DMS 273 (cell line): ENCODE measurements around the gene ITSN1.
"Not testable (repeated sequence)": the region's sequence is repeated elsewhere in the genome, so short reads cannot be mapped to it uniquely, and the experiment has no call there.

Experiments used
- DNase-seq: peaks from one replicate; lab custom pipeline; 2025; ENCODE audit not compliant: unreplicated experiment; lab: John Stamatoyannopoulos, UW

The ITSN1 gene

DNA sequence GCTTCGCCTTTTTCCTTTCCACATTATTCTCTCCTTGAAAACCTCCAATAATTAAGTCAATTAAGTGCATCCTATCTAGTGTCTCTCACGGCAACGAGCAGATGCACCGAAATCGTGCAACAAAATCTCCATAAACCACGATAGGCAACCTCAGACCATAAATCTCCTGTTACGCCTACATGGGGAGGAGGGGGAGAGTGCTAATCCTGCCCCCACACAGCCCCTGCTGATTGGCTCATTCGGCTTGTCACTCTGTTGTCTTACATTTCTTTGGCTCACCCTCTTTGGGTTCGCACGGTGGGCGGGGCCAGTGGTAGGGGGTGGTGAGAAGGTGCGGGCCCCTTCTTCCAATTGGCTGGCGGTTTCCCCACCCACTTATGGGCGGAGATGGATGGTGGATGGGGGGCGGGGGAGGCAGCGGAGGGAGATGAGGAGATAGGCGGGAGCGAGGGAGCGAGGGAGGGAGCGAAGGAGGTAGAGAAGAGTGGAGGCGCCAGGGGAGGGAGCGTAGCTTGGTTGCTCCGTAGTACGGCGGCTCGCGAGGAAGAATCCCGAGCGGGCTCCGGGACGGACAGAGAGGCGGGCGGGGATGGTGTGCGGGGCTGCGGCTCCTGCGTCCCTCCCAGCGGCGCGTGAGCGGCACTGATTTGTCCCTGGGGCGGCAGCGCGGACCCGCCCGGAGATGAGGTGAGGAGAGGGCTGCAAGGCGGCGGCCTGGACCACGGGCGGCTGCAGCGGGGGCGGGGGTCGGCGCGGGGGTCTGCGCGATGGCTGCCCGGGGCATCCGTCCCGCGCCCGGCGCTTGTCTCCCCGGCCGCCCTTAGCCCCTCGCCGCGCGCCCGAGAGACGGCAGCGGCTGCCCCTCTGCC, at the start of gene ITSN1:
ITSN1 (plus strand) TSS at position 475 of the 869 bp plus-strand sequence. CDS start 76,328 bp downstream, outside the sequence.
- peak; percentile 100 for DNase-seq

DNA sequence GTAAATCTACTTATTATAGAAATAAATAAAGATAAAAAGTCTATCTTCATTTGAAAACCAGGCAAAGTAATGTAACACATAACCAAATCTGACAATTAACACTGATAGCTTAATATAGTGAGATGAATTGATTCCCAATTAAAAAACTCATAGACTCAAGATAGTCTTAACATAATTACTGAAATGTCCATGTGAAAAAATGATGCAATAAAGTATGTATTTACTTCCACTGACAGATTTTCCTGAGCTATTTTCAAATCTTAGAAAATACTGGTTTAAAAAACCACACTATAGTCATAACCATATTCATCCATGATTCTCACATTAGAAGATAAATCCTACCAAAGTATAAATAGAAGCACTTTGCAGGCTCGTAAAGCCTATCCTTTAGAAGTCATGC, 44.2 kb upstream of the ITSN1 start:
- DNase-seq, result no peak

DNA sequence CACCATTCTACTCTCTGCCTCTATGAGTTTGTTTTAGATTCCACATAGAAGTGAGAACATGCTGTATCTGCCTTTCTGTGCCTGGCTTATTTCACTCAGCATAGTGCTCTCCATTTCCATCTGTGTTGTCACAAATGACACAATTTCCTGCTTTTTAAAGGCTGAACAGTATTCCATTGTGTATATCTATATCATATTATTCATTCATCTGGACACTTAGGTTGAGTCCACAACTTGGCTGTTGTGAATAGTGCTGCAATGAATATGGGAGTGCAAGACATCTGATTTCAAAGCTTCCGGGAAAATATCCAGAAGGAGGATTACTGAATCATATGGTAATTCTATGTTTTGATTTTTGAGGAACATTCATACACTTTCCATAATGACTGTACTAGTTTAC, 33.7 kb upstream of the ITSN1 start:
- DNase-seq, result no peak

DNA sequence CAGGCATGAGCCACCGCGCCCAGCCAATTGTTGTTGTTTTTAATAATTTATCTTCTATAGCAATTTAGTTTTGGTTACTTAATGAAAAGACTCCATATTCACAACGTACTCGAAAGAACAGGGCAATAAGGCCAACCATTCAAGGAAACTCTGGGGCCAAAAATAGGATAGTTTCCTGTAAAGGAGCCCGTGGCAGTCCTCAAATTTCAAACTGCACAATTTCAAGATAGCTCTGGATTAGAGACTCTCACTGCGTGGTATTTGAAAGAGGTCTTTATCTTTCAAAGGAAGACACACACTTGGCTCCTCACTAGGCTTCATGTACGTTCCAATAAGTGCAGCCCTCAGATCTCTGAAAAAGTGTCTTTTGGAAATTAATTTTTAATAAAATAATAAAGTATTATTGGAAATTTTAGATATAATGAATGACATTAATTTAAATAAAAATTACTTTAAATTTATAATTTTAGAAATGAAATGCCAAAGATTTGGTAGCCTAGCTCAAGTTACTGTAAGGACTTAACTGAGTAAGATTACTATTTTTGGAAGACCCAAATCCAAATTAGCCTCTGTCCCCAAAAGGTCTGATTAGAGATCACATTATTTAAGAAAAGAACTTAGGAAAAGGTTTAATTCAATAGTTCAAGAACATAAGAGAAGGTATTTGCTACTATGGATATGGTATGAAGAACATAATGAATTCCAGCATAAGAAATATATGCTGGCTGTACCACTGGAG, 31.1 kb upstream of the ITSN1 start:
- no peak for DNase-seq

DNA sequence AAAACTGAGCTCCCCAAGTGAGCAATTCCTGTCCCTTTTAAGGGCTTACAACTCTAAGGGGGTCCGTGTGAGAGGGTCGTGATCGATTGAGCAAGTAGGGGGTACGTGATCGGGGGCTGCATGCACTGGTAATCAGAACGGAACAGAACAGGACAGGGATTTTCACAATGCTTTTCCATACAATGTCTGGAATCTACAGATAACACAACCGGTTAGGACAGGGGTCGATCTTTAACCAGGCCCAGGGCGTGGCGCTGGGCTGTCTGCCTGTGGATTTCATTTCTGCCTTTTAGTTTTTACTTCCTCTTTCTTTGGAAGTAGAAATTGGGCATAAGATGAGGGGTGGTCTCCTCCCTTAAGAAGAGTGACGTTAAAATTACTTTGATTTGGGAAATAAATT, 24.7 kb upstream of the ITSN1 start:
- DNase-seq, result not testable (repeated sequence)

DNA sequence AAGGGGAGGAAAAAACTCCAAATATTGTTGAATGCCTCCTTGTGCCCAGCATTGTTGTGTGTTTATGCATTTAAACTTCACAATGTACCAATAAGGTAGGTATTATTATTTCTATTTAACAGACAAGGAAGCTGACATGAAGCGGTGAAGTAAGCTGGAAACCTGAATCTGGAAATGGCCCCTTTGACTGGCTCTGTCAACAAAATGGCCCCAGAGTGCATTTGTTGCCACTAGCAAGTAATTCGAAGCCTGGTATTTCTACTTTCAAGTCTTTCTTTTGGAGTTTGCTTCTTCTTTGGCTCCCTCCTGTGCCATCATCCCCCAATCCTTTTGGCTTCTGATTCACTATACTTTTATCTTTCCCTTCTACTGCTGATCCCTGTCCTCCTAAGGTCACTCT, 23.9 kb upstream of the ITSN1 start:
- no peak for DNase-seq

DNA sequence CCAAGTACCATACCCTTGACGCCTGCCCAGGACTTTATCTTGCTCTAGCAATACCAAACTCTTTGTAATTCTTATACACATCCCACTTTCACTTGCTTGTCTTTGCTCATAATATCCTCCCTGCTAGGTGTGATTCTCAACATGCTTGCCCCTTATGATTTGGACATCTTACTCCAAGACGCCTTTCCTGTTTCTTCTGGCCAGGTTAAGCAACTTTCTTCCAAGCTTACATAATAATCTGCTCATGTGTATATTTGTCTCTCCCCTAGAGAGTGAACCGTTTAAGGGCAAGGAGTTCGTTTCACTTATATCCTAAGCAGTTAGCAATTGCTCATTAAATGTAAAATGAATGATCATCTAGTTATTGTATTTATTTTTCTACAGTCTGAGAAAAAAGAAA, 22.6 kb upstream of the ITSN1 start:
- no peak for DNase-seq

DNA sequence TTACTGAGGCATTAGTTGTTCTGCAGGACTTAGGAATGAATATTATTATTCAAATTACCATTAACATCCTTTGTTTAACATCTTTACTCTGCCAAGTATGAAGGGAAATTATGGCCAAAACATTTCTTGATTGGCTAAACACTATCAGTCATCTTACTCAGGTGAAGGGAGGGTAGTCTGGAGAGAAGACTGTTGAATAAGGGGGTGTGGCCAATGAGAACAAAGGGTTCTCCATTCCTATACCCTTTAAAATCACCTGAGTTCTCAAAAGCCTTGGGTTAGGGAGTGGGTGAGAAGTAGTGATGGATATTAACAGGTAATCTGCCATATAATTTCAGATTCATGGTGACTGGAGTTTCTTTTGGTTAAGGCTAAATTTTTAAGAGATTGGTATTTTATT, 20.0 kb upstream of the ITSN1 start:
- no peak for DNase-seq

DNA sequence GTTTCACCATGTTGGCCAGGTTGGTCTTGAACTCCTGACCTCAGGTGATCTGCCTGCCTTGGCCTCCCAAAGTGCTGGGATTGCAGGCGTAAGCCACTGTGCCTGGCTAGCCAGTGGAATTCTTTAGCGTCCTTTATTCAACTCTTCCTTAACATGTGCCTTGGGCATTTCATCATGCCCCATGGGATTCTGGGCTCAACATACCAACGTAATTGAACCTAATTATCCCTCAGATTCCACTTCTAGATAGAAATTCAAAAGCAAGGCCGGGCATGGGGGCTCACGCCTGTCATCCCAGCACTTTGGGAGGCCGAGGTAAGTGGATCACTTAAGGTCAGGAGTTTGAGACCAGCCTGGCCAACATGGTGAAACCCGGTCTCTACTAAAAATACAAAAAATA, 16.1 kb upstream of the ITSN1 start:
- not testable (repeated sequence) for DNase-seq

DNA sequence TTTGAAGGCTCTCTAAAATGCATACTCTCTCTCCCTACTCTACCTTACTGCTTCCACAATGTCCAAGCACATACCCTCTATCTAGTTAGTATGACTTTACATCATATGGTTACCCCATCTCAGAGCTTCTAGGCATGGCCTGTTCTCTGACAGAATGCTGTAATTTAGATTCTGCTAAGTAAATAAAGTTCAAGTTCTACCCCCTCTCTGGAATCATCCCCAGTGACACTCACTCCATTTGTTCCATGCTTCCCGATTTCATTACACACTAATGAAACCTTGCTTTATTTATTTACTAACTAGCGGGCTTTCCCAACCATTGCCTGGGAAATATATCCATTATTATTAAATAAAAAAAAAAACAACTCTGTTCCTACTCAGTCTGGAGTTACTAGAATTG, 8.0 kb upstream of the ITSN1 start:
- no peak for DNase-seq

DNA sequence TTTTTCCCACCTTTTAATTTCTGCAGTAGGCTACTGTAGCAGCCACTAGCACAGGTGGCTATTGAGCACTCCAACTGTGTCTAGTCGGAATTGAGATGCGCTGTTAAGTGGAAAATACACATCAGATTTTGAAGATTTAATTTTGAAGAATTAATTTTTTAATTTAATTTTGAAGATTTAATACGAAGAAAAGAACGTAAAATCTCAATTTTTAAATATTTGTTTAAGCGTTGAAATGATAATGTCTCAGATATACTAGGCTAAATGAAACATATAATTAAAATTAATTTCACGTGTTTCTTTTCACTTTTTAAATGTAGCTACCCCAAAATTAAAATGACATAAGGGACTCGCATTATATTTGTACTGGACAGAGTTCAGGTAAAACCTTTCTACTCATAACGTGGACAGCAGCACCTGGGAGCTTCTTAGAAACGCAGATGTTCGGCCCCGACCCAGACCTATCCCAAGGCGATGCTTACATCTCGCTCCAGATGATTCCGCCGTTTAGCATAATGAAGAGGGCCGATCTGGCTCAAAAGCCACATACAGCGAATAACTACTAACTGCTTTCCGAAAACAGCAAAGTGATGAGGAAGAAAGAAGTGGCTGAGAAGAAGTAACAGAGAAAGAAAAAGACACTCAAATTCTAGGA, 1.5 kb upstream of the ITSN1 start:
- peak; percentile 75 for DNase-seq

DNA sequence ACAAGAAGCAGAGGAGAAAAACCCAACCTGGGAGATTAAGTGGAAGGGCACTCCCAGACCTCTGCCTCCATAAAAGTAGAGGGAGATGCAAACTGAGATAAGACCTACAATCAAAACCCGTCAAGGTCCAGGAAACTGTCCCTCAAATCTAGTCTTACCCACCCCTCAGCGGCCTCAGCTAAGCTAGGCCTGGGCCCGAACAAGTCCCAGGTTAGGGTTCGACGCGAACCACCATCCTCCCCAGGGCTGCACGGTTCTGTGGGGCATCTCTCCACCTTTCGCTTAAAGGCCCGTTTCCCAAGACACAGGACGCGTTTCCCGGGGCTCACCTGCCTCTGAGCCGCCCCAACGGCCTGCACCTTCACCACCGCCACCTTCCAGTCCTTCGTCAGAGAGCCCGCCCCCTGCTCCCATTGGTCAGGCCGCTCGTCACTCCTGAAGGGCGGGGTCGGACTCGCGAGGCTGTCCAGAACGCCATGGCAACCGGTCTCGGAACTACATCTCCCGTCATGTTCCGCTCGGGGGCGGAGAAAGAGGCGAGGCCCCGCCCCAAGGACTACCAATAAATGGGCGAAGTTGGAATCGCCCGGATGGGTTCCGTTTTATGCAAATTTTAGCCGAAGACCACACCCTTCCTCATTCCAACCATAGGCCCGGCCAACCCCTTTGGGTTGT, 812 bp upstream of the ITSN1 start, which contains the start of gene CRYZL1:
CRYZL1 (minus strand) TSS at position 390 of the 675 bp plus-strand sequence. CDS start 10,190 bp downstream, outside the sequence.
- peak; percentile 100 for DNase-seq

DNA sequence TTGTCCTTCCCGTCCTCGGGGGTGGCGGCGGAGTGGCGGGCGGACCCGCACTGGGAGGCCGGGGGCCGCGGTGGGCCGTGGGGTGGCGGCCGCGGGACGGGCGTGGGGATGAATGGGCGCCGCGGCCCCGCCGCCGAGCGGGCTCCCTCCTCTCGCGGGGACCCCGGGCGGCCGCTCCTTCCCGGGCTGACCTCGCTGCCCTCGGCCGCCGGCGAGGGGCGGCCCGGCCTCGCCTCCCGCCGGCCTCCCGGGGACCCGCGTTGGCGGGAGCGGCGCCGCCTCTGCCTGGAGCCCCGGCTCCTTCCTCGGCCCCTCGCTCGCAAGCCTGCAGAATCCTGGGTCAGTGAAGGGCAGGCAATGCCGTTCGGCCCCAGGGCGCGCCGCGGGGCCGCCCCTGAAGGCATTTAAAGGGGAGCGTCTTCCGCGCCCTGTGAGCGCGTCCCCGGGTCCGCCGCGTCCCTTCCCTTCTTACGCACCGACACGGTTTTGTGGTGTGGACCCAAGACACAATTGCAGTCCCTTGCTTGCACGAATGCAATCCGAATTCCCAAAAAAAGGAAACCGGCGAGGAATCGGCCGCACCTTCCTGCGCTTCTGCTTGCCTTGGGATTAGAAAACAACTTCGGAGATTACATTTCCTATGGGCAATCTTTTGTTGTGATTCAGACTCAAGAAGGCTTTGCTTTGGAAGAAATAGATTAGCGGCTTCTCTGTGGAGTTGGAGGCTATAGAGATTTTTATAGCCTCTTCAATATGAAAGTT, 776 bp downstream of the ITSN1 start:
- DNase-seq, result peak; percentile 60

DNA sequence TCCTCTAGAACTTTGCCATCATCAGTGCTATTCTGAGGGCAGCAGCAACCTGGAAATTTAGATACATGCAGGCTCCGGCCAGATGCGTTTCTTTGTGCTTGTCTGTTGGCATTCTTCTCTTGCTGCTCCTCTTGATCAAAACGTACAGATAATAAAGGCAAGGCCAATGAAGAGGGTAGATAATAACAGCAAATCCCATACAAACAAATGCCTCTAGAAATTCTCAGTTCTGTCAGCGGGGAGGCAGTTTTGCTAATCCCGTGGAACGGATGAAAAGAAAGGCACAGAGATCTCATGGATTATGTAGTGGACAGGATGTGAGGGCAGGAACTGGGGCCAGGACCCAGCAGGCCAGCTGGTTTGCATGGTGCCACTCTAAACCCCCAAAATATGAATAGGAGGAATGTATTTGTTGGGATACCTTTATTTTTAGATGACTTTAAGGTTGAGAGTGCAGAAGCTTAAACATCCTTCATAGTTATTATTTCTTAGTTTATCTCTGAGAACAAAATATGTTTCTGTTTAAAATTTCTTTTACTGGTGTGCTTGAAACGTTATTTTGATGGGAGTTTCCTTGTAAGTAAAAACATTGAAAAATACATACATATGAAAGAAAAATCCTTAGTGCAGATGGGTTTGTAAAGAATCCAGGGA, 1.5 kb downstream of the ITSN1 start:
- DNase-seq, result peak; percentile 53

DNA sequence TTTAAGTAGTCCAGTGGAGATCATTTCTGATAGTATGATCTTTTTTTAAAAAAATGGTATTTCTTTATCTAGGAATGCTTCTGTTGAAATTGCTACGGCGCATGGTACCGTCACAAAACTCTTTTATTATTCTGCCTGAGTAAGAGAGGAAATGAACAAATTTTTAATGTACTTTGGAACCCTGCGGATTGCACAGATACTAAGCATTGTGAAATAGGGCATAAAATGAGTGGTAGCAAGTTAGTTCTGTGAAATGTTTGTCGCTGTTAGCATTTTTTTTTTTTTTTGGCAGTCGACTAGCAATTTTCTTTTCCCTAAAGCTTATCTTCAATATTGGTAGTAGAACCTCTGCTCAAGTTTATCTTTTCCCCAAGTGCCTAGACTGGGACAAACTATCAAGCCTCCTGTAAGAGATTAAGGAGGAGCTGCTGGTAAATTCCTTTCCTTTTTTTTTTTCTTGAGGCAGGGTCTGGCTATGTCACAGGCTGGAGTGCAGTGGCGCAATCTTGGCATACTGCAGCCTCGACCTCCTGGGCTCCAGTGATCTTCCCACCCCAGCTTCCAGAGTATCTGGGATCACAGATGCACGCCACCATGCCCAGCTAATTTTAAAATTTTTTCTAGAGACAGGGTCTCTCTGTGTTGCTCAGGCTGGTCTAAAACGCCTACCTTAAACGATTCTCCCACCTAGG, 2.2 kb downstream of the ITSN1 start:
- DNase-seq, result no peak

DNA sequence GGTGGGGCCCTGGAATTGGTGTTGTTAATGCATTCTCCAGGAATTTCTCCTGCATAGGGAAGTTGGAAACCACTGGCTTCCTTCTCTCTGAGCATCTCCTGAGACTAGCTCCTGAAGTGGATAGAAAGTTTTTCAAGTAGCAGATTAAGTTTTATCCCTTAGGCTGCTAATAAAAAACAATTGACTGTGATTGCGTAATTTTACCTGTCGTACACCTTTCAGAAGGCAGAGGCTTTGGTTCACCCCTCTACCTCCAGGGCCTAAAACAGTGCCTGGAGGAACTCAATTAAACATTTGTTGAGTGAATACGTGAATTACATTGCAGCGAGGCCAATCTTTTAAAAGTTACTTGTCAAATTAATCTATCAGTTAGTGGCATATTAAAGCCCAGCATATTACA, 3.4 kb downstream of the ITSN1 start:
- DNase-seq, result no peak

DNA sequence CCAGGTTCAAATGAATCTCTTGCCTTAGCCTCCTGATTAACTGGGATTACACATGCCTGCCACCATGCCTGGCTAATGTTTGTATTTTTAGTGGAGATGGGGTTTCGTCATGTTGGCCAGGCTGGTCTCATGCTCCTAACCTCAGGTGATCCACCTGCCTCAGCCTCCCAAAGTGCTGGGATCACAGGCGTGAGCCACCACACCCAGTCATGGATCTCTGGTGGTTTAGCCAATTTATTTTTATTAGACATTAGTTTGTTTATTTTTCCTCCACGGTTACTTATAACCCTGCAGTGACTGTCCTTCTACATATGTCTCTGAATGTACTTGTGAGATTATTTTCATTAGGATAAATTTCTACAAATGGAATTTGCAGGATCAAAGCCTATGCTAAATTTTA, 5.3 kb downstream of the ITSN1 start:
- DNase-seq, result no peak

DNA sequence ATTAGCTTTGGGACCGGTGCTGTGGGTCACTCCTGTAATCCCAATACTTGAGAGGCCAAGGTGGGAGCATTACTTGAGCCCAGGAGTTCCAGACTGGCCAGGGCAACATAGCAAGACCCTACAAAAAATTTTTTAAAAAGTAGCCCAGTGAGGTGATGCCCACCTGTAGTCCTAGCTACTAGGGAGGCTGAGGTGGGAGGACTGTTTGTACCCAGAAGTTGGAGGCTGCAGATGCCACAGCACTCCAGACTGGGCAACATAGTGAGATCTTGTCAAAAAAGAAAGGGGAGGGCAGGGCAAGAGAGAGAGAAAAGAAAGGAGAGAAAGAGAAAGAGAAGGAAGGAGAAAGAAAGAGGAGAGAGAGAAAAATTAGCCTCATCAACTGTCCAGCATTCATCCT, 6.3 kb downstream of the ITSN1 start:
- no peak for DNase-seq

DNA sequence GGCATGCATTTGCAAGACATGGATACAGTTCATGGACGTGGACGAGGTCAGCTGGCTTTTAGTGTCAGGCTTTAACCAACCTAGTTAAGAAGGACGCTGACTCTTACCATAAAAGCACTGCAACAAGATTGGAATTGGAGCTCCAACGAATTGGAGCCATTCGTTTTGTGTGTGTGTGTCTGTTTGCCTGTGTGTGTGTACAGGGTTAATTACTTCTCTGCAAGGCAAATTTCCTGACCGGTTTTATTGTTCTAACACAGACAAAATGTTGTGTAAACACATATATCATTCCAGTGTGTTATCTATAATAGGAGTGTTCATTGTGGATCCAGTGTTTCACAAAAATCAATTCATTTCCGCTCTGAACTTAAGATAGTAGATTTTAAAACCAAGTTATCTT, 7.9 kb downstream of the ITSN1 start:
- no peak for DNase-seq
